PC-3 (cell line): ENCODE measurements around the gene ZNF646.

Experiments
- CTCF ChIP-seq: fragments of 300-600 bp; sonication (generic); conservative IDR thresholded peaks from 2 replicates; pipeline ENCODE4 v1.5.1; 2017; ENCODE audit warnings: antibody characterized with exemption, low read depth, mild to moderate bottlenecking, low read length
- EZH2 ChIP-seq: fragments of 300-600 bp; sonication (generic); IDR thresholded peaks from one replicate; pipeline ENCODE4 v1.6.1; 2017; ENCODE audit warnings: antibody characterized with exemption, mild to moderate bottlenecking, low read length; ENCODE audit not compliant: unreplicated experiment
- EZH2phosphoT487 ChIP-seq: fragments of 300-600 bp; sonication (generic); IDR thresholded peaks from 2 replicates; pipeline ENCODE4 v1.6.1; 2018; ENCODE audit warnings: mild to moderate bottlenecking, antibody characterized with exemption, low read length, borderline replicate concordance

- TF ChIP-seq CTCF (no peak), EZH2 (no peak), EZH2phosphoT487 (no peak)
Observed at GRCh38 chr16:31130336-31130891, 56.2 kb downstream of the ZNF646 start.
